ENCODE measurements around the gene ZNF454.

ZNF454 gene

GRCh38 chr5:178993955-178994579 is 53.1 kb downstream of the ZNF454 start:
- DNase-seq = no peak

GRCh38 chr5:178994580-178995340 is 53.8 kb downstream of the ZNF454 start, which contains the start of gene GRM6:
TSS of gene GRM6 (minus strand) at chr5:178995320. CDS start at chr5:178994944, 376 bp downstream.
- no peak for DNase-seq

- no peak for DNase-seq
These were observed 54.3 kb downstream of the ZNF454 start for GRCh38 chr5:178995341-178995690.

- no peak for DNase-seq
These were observed 55.2 kb downstream of the ZNF454 start for GRCh38 chr5:178996156-178996555.

GRCh38 chr5:178997191-178997590 is 56.2 kb downstream of the ZNF454 start:
- no peak for DNase-seq

- DNase-seq = no peak
These were observed 57.4 kb downstream of the ZNF454 start for GRCh38 chr5:178998441-178998840.

GRCh38 chr5:179006564-179006963 is 65.6 kb downstream of the ZNF454 start:
- no peak for DNase-seq

- DNase-seq = no peak
These were observed 67.7 kb downstream of the ZNF454 start for GRCh38 chr5:179008667-179009066.

Measured in kidney glomerular epithelial cell (primary cell).